Common myeloid progenitor, CD34-positive (primary cell): ENCODE measurements around the gene MAP3K14.

ENCODE experiments used
- CTCF ChIA-PET: fragments of 350-600 bp; sonication (Branson Sonifier 250); formaldehyde crosslinking; loops from one replicate; lab custom pipeline; 2021; ENCODE audit warnings: antibody characterized with exemption; lab: Charles Lee
- POLR2A ChIA-PET: fragments of 350-600 bp; sonication (Branson Sonifier 250); formaldehyde crosslinking; loops from one replicate; lab custom pipeline; 2021; ENCODE audit warnings: antibody characterized with exemption; lab: Charles Lee
- DNase-seq, 3 donors: peaks; one replicate each; pipeline versions ENCODE4 v3.0.0 to v3.0.0-alpha.2; 2013
- H3K27ac ChIP-seq, 2 experiments: 1 replicate in 1 of 2; 2 replicates in 1 of 2; pipeline ENCODE4 v1.7.0; 2013; ENCODE audit warnings: inconsistent platforms in 2 of 2, low read length in 2 of 2, mild to moderate bottlenecking in 2 of 2, low read depth in 1 of 2, moderate library complexity in 1 of 2; ENCODE audit not compliant: severe bottlenecking in 2 of 2, insufficient read depth in 1 of 2, poor library complexity in 1 of 2
- H3K27me3 ChIP-seq, 5 experiments: replicated peaks in 2 of 5; 1 replicate in 3 of 5; 2 replicates in 2 of 5; pipeline versions ENCODE4 v1.6.1 to v1.7.0; 2013; ENCODE audit warnings: low read length in 4 of 5, mild to moderate bottlenecking in 2 of 5, moderate library complexity in 2 of 5, inconsistent platforms in 1 of 5; ENCODE audit not compliant: insufficient read depth in 5 of 5, control insufficient read depth in 4 of 5
- H3K36me3 ChIP-seq, 4 experiments: 1 replicate in 2 of 4; 2 replicates in 2 of 4; pipeline versions ENCODE4 v1.6.1 to v1.7.0; 2013; ENCODE audit warnings: low read length in 3 of 4, control low read depth in 1 of 4, mild to moderate bottlenecking in 1 of 4; ENCODE audit not compliant: control insufficient read depth in 4 of 4, insufficient read depth in 4 of 4
- H3K4me1 ChIP-seq, 4 experiments: 1 replicate in 3 of 4; 2 replicates in 1 of 4; pipeline versions ENCODE4 v1.6.1 to v1.7.1; 2013; ENCODE audit warnings: low read length in 3 of 4, mild to moderate bottlenecking in 3 of 4, control low read depth in 1 of 4, inconsistent platforms in 1 of 4, moderate library complexity in 1 of 4; ENCODE audit not compliant: control insufficient read depth in 4 of 4, insufficient read depth in 4 of 4; ENCODE audit errors: control extremely low read depth in 1 of 4
- H3K4me3 ChIP-seq, 7 experiments: 1 replicate in 4 of 7; 2 replicates in 3 of 7; pipeline versions ENCODE4 v1.5.1 to v1.7.0; 2013; ENCODE audit warnings: mild to moderate bottlenecking in 7 of 7, low read length in 6 of 7, moderate library complexity in 6 of 7, inconsistent platforms in 2 of 7, low read depth in 2 of 7, control low read depth in 1 of 7; ENCODE audit not compliant: insufficient read depth in 4 of 7, control insufficient read depth in 1 of 7; ENCODE audit errors: extremely low read depth in 1 of 7
- H3K9me3 ChIP-seq, 5 experiments: 1 replicate in 4 of 5; 2 replicates in 1 of 5; pipeline versions ENCODE4 v1.6.1 to v1.7.1; 2013; ENCODE audit warnings: low read length in 4 of 5, mild to moderate bottlenecking in 2 of 5, inconsistent platforms in 1 of 5, low read depth in 1 of 5, moderate library complexity in 1 of 5; ENCODE audit not compliant: control insufficient read depth in 4 of 5, insufficient read depth in 2 of 5; ENCODE audit errors: control extremely low read depth in 1 of 5
- WGBS: methylation state at CpG from one replicate; pipeline ENCODE4 v1.1.5; 2013; ENCODE audit not compliant: insufficient coverage; 5-methylcytosine and 5-hydroxymethylcytosine counted together

Gene MAP3K14

DNA sequence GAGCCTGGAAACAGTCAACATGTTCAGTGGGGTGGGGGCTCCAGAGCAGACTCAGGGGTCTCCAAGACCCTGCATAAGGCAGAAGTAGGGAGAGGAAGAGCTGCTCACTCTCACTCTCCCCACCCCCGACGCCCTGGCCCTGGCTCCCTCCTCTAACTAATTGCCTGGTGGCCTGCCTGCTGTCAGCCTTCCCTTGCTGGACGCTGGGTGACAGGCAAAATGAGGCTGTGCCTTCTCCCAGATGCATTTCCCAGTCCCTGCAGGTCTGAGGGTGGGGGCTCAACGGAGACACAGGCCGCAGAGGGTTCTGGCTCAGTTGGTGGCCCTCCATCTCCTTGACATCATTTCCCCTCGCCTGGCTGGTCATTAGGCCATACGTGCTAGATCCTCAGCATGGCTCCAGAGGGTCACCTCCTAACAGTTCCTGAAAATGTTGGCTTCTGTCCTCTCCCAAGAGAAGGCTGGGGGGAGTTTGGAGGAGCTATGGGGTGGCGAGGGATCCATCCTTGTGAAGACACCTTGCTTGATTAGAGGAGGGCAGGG lies 93.8 kb downstream of the MAP3K14 start:
- H3K27ac ChIP-seq, result peak overlapping the region; percentile 95 to 96

DNA sequence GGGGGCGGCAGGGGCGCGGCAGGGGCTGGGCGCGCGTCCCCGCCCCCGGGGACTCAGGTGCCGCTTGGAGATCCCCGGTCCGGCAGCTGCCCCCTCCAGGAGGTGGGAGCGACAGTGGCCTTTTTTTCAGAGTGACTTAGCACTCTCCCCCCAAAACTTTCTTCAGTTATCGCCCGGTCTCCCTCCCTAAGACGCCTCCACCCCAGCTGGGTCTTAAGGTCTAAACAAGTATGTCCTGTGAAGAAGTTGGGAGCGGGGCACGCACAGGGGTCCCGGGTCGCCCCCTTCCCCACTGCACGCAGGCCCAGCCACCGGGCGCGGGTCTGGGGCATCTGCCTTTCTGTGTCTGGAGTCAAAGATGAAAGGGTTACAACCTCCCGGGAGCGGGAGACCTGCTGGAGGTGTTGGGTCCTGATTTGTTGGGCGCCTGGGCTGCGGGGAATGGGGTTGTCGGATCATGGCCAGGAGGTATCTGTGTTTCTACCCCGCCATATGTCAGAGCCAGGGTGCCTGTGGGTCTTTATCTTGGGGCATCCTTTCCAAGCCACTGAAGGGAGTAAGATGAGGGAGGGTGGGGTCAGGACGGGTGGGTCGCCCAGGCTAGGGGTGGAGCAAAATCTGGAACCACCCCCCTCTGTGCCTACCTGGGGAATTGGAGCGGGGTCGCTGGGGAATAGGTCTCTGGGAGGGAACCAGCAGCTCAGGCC lies 94.4 kb downstream of the MAP3K14 start:
- WGBS, result 0% methylated on average over 20 of the region's 33 CpGs
- Histone ChIP-seq H3K27ac (peak overlapping the region; percentile 95 to 96), H3K4me1 (peaks cover 25 to 75% (median 67%) of the 10 kb centered on the region in 4 experiments), H3K9me3 (no peaks in the 10 kb centered on the region), H3K27me3 (no peaks in the 10 kb centered on the region), H3K36me3 (no peaks in the 10 kb centered on the region), H3K4me3 (peak overlapping the region; percentile 53 to 95 (median 91))
- DNase-seq, result peak in 2 of 3 donors; percentile 58 to 71
- ChIA-PET CTCF (interaction anchor here (1.1 to 13.5 kb wide), 3 partner anchors 11 to 24 kb away, joined by 4 to 420 read pairs (median 5); no protein-coding TSS in a partner anchor), POLR2A (interaction anchor here (1.1 to 4.3 kb wide), 5 partner anchors 7 to 62 kb away, joined by 3 to 31 read pairs (median 14); partner anchors contain the start of gene HEXIM2)

More for the DNA sequence above, 93.8 kb downstream of the MAP3K14 start:
- H3K9me3 ChIP-seq, result no peaks in the 10 kb centered on the region
- no peak for DNase-seq
- ChIA-PET CTCF (interaction anchor here (13.5 kb wide), 1 partner anchor 10 kb away, joined by 420 read pairs; no protein-coding TSS in a partner anchor), POLR2A (interaction anchor here (1.1 to 2.6 kb wide), 3 partner anchors 9 to 44 kb away, joined by 3 to 17 read pairs (median 3); no protein-coding TSS in a partner anchor)
- H3K27me3 ChIP-seq, result no peaks in the 10 kb centered on the region
- peaks cover 28 to 81% (median 74%) of the 10 kb centered on the region in 4 experiments for H3K4me1 ChIP-seq
- H3K36me3 ChIP-seq, result no peaks in the 10 kb centered on the region
- H3K4me3 ChIP-seq, result peak overlapping the region; percentile 53 to 95 (median 91)
- WGBS, result 4% methylated on average over 5 of the region's 8 CpGs

DNA sequence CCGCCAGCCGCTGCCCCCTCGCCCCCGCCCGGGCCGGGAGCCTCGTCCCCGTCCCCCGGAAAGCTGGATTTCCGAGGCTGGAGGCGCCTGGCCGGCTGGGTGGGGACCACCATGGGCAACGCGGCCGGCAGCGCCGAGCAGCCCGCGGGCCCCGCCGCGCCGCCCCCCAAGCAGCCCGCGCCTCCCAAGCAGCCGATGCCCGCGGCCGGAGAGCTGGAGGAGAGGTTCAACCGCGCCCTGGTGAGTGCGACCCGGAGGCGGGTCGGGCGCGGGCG lies 94.9 kb downstream of the MAP3K14 start:
- ChIA-PET CTCF (interaction anchor here (1.1 to 13.5 kb wide), 3 partner anchors 12 to 24 kb away, joined by 4 to 420 read pairs (median 5); no protein-coding TSS in a partner anchor), POLR2A (interaction anchor here (0.7 to 4.3 kb wide), 7 partner anchors 8 to 95 kb away, joined by 3 to 31 read pairs (median 8); partner anchors contain the start of genes HEXIM2 and MAP3K14)
- Histone ChIP-seq H3K27ac (peak overlapping the region; percentile 95 to 96), H3K36me3 (peaks cover 0 to under 1% (median 0%) of the 10 kb centered on the region in 4 experiments), H3K27me3 (no peaks in the 10 kb centered on the region), H3K4me1 (peaks cover 23 to 70% (median 63%) of the 10 kb centered on the region in 4 experiments), H3K4me3 (peak overlapping the region; percentile 53 to 95 (median 91)), H3K9me3 (no peaks in the 10 kb centered on the region)
- no peak for DNase-seq
- under 1% methylated on average over 38 of the region's 38 CpGs for WGBS

DNA sequence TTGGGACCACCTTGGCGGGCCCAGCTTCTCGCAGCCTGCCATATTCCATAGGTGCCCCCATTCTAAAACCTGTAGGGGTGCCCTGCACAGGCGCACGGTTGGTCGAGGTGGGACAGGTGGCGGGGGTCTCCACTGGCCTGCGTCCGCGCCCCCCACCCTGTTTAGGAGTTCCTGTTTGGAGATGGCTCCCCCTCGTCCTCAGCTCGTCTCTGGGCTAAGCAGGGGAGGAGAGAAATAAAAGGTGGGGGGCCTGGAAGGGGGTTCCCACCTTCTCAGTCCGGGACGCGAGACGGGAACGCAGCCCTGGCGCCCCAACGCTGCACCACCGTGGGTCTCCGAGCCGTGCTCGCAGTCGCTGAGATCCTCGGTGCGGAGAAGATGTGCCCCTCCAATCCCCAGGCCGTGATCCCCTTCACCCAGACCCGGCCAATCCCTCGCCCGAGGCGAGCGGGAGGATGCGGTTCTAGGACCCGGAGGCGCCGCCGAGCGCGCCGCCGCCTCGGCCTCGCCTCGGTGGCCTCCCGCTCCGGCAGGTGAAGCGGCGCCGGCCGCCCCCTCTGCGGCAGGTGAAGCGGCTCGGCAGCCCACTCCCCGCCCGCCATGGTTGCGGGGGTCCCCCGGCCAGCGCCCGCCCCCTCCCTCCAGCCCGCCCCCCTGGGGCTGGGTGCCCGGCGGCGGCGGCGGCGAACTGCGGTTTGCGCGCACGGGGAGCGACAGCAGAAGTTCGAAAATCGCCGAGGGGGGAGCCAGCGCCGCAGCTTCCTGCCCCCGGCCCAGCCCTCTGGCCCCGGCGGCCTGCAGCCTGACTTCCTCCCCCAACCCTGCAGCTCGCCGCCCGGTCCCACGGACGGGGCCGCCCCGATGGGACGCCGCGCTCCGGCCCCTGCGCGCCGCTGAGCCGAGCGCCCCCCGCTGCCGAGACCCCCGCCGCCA lies 95.5 kb downstream of the MAP3K14 start, which contains the start of gene FMNL1:
TSS of gene FMNL1 (plus strand) at position 805 of the 933 bp plus-strand sequence. CDS start 240 bp downstream, outside the sequence.
- Histone ChIP-seq H3K9me3 (no peaks in the 10 kb centered on the region), H3K27ac (peak within 1 kb of the TSS; percentile 95 to 96), H3K27me3 (no peaks in the 10 kb centered on the region), H3K4me1 (peaks cover 18 to 64% (median 57%) of the 10 kb centered on the region in 4 experiments), H3K4me3 (peak within 1 kb of the TSS; percentile 53 to 95 (median 91)), H3K36me3 (peaks cover 0 to 2% (median 0%) of the 10 kb centered on the region in 4 experiments)
- ChIA-PET CTCF (interaction anchor here (0.9 to 13.5 kb wide), 8 partner anchors 12 to 169 kb away, joined by 3 to 420 read pairs (median 4); no protein-coding TSS in a partner anchor), POLR2A (interaction anchor here (0.7 to 4.3 kb wide), 8 partner anchors 8 to 95 kb away, joined by 3 to 31 read pairs (median 8); partner anchors contain the start of genes HEXIM2 and MAP3K14)
- DNase-seq, result peak in 2 of 3 donors; percentile 79 to 86
- WGBS, result 1% methylated on average over 50 of the region's 98 CpGs

DNA sequence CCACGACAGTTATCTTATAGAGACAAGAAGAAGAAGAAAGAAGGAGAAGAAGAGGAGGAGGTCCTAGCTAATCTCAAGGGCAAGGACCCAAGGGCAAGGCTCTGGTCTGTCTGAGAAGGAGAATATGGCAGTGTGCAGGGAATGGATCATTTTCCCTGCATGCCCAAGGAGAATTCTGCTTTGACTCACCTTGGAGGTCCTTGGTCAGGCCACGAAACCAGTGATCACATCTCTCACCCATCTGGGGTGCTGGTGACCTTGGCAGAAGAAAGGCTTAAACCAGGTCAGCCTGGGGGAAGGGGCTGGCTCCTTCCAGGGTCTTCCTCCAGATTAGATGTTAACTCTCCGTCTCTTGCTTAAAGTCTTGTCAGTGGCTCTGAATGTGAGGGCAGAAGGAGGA lies 96.7 kb downstream of the MAP3K14 start:
- no peak for DNase-seq
- ChIA-PET CTCF (interaction anchor here (0.7 to 13.5 kb wide), 19 partner anchors 13 to 365 kb away, joined by 3 to 420 read pairs (median 7); partner anchors contain the start of genes ACBD4 and HEXIM1), POLR2A (interaction anchor here (0.6 to 4.3 kb wide), 6 partner anchors 10 to 125 kb away, joined by 3 to 35 read pairs (median 12); partner anchors contain the start of gene HEXIM1)
- 50% methylated on average over 1 of the region's 3 CpGs for WGBS
- Histone ChIP-seq H3K27ac (no peak overlapping the region), H3K9me3 (no peaks in the 10 kb centered on the region), H3K27me3 (no peaks in the 10 kb centered on the region), H3K4me1 (peaks cover 15 to 52% (median 44%) of the 10 kb centered on the region in 4 experiments), H3K36me3 (peaks cover 0 to 6% (median 3%) of the 10 kb centered on the region in 4 experiments), H3K4me3 (peak overlapping the region in 1 of 7 experiments; percentile 92)
